ENCODE data around the gene RBBP4. TPM values are rescaled to one million over a fixed set of nuclear protein-coding genes. Genes with fewer than 3 reads are reported as not detected.
A peak's percentile ranks its signal among the peaks of the same experiment; 100 is the strongest.

RBBP4 gene
- total RNA-seq, 1 donor from 2014 or later: 80.3 TPM

DNA sequence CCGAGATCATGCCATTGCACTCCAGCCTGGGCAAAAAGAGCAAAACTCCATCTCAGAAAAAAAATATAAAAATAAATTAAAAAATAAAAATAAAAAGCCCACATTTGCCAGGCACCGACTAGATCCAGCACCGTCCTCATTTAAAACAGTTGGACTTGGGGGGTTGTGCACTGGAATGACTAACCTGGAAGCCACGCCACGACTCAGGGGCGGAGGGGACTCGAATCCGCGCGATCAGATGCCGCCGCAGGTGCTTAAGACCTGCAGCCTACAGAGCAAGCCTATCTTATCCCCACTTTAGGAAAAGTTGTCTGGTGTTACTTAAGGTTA lies 39.2 kb upstream of the RBBP4 start:
- intact Hi-C loops (cut with DNase I): no loop called here
- TF ChIP-seq, protein P1, sequence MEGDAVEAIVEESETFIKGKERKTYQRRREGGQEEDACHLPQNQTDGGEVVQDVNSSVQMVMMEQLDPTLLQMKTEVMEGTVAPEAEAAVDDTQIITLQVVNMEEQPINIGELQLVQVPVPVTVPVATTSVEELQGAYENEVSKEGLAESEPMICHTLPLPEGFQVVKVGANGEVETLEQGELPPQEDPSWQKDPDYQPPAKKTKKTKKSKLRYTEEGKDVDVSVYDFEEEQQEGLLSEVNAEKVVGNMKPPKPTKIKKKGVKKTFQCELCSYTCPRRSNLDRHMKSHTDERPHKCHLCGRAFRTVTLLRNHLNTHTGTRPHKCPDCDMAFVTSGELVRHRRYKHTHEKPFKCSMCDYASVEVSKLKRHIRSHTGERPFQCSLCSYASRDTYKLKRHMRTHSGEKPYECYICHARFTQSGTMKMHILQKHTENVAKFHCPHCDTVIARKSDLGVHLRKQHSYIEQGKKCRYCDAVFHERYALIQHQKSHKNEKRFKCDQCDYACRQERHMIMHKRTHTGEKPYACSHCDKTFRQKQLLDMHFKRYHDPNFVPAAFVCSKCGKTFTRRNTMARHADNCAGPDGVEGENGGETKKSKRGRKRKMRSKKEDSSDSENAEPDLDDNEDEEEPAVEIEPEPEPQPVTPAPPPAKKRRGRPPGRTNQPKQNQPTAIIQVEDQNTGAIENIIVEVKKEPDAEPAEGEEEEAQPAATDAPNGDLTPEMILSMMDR (IDR thresholded peaks at IDR 0.05): no peak
- TF ChIP-seq POLR2AphosphoS5 (IDR thresholded peaks at IDR 0.05; ENCODE audit: insufficient read depth in 1 of 2, low read depth in 1 of 2): no peak
- TF ChIP-seq POLR2A (IDR thresholded peaks at IDR 0.05): no peak
- H3K4me1 ChIP-seq: peaks cover 12% of the 10 kb centered on the region
- no peak overlapping the region for H3K27ac ChIP-seq
- H3K4me3 ChIP-seq: peak overlapping the region; percentile 41 to 45
- no peaks in the 10 kb centered on the region for H3K36me3 ChIP-seq
- H3K27me3 ChIP-seq: no peaks in the 10 kb centered on the region
- no peak for DNase-seq (ENCODE audit: extremely low spot score in 2 of 2)
- no peaks in the 10 kb centered on the region for H3K9me3 ChIP-seq

DNA sequence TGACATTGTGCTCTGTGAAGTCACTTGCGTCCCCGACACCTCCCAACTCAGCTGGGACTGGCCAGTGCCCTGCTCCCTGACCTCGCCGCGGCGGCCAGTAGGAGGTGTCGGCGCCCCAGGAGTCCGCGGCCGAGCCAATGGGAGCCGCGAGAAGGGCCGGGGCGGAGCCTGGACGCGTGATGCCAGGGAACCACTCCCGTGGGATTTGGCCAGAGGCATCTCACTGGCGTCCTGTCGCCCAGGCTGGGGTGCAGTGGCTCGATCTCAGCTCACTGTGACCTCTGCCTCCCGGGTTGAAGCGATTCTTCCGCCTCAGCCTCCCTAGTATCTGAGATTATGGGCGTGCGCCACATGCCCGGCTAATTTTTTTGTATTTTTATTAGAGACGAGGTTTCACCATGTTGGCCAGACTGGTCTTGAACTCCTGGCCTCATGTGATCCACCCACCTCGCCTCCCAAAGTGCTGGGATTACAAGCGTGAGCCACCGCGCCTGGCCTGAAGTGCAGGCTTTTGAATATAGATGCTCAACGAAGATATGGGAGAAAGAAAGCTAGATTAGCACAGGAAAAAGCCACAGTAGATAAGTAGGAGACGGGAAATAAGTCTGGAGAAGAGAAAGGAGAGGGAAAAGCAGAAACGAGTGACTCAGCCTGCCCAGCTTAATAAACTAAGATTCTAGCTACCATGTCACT lies 38.7 kb upstream of the RBBP4 start:
- no peaks in the 10 kb centered on the region for H3K36me3 ChIP-seq
- no peak for DNase-seq (ENCODE audit: extremely low spot score in 2 of 2)
- H3K27ac ChIP-seq: no peak overlapping the region
- intact Hi-C loops (cut with DNase I): no loop called here
- peak overlapping the region; percentile 41 to 45 for H3K4me3 ChIP-seq
- H3K4me1 ChIP-seq: peaks cover 12% of the 10 kb centered on the region
- TF ChIP-seq POLR2AphosphoS5 (IDR thresholded peaks at IDR 0.05; ENCODE audit: insufficient read depth in 1 of 2, low read depth in 1 of 2) (peak in 1 of 2 donors; percentile 52), POLR2A (IDR thresholded peaks at IDR 0.05) (no peak)
- TF ChIP-seq, protein P1 (IDR thresholded peaks at IDR 0.05): peak in 1 of 3 experiments; percentile 5
- H3K27me3 ChIP-seq: no peaks in the 10 kb centered on the region
- no peaks in the 10 kb centered on the region for H3K9me3 ChIP-seq

DNA sequence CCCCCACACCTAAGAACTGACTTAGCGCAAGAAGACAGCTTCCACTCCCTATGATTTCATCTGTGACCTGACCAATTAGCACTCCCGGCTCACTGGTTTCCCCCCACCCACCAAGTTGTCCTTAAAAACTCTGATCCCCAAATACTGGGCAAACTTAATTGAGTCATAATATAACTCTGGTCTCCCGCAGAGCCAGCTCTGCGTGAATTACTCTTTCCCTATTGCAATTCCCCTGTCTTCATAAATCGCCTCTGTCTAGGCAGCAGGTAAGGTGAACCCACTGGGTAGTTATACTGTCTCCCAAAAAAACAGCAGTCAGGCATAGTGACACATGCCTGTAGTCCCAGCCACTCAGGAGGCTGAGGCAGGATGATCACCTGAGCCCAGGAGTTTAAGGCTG lies 37.5 kb upstream of the RBBP4 start:
- Histone ChIP-seq H3K36me3 (no peaks in the 10 kb centered on the region), H3K4me1 (peaks cover 12% of the 10 kb centered on the region), H3K9me3 (no peaks in the 10 kb centered on the region), H3K27ac (no peak overlapping the region), H3K27me3 (no peaks in the 10 kb centered on the region), H3K4me3 (no peak overlapping the region)
- no peak for TF ChIP-seq POLR2AphosphoS5 (IDR thresholded peaks at IDR 0.05; ENCODE audit: insufficient read depth in 1 of 2, low read depth in 1 of 2)
- no peak for TF ChIP-seq POLR2A (IDR thresholded peaks at IDR 0.05)
- TF ChIP-seq, protein P1 (IDR thresholded peaks at IDR 0.05): no peak
- DNase-seq (ENCODE audit: extremely low spot score in 2 of 2): no peak
- intact Hi-C loops (cut with DNase I): no loop called here

DNA sequence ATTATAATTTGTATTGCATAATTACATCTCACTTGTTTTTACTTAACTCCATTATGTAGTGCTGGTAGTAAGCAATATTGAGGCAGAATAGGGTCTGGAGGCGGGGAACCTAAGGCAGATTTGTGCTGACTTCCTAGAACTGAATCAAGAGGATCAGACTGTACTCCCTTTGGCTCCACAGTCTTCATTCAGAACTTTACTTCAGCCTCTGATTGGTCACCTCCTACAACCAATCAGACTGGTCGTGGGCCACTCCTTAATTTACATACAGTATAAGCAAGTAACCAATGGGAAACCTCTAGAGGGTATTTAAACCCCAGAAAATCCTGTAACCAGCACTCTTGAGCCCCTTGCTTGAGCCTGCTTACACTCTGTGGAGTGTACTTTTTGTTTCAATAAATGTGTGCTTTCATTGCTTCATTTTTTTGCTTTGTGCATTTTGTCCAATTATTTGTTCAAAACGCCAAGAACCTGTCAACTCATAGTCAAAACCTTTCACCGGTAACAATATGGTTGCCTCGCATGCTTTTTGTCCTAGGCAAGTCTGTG lies 32.3 kb upstream of the RBBP4 start:
- no peak overlapping the region for H3K27ac ChIP-seq
- no peak for TF ChIP-seq POLR2A (IDR thresholded peaks at IDR 0.05)
- TF ChIP-seq, protein P1 (IDR thresholded peaks at IDR 0.05): no peak
- no peak overlapping the region for H3K4me3 ChIP-seq
- H3K9me3 ChIP-seq: no peaks in the 10 kb centered on the region
- H3K4me1 ChIP-seq: no peaks in the 10 kb centered on the region
- no peaks in the 10 kb centered on the region for H3K27me3 ChIP-seq
- no peak for DNase-seq (ENCODE audit: extremely low spot score in 2 of 2)
- intact Hi-C loops (cut with DNase I): no loop called here
- no peaks in the 10 kb centered on the region for H3K36me3 ChIP-seq

DNA sequence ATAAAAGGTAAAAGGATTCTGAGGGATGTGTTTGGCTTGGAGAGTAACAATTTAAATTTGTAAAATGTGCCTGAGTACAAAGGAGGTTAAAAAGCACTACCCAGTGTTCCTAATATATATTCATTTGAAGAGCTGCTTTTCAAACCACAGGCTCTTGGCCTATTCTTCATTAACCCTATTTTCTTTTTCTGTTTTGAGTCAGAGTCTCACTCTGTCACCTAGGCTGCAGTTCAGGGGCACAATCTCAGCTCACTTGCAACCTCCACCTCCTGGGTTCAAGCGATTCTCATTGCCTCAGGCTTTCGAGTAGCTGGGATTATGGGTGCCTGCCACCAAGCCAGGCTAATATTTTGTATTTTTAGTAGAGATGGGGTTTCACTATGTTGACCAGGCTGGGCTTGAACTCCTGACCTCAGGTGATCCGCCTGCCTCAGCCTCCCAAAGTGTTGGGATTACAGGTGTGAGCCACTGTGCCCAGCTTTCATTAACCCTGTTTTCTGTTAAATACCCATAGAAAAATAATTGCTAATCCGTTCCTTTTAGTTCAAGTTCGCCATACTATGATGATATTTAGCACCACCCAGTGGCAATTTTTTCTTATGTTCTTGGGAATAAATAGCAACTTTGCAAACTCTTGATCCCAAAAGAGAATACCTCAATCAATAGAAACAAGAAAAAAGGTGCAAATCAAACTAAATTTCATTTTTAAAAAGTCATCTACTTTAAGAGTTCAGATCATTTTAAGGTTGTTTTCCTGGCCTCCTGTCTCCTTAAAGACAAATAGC lies 31.1 kb upstream of the RBBP4 start:
- H3K27me3 ChIP-seq: no peaks in the 10 kb centered on the region
- TF ChIP-seq POLR2AphosphoS5 (IDR thresholded peaks at IDR 0.05; ENCODE audit: insufficient read depth in 1 of 2, low read depth in 1 of 2) (no peak), POLR2A (IDR thresholded peaks at IDR 0.05) (no peak)
- TF ChIP-seq, protein P1 (IDR thresholded peaks at IDR 0.05): no peak
- H3K27ac ChIP-seq: no peak overlapping the region
- H3K36me3 ChIP-seq: no peaks in the 10 kb centered on the region
- no peak for DNase-seq (ENCODE audit: extremely low spot score in 2 of 2)
- intact Hi-C loops (cut with DNase I): no loop called here
- H3K4me1 ChIP-seq: no peaks in the 10 kb centered on the region
- no peaks in the 10 kb centered on the region for H3K9me3 ChIP-seq
- H3K4me3 ChIP-seq: no peak overlapping the region
